Left renal pelvis (tissue), 4 donors: ENCODE data around the gene RAPSN. TPM values are rescaled to one million over a fixed set of nuclear protein-coding genes. Genes with fewer than 3 reads are reported as not detected.
A peak's percentile ranks its signal among the peaks of the same experiment; 100 is the strongest.

Source experiments
- DNase-seq, 4 donors: peaks; one replicate each; pipeline ENCODE4 v3.0.0-alpha.2; 2013; ENCODE audit warnings: low read depth in 4 of 4, low spot score in 3 of 4
- polyA plus RNA-seq, 4 donors: library from polyadenylated mRNA; unstranded; fragments of 120-200 nt; gene quantifications; one replicate each; pipeline ENCODE4 v1.2.1, GENCODE V29; 2013; ENCODE audit not compliant: insufficient read length in 4 of 4

The RAPSN gene
- polyA plus RNA-seq, 4 donors, result 0.17 to 0.26 TPM; not detected in 2

DNA sequence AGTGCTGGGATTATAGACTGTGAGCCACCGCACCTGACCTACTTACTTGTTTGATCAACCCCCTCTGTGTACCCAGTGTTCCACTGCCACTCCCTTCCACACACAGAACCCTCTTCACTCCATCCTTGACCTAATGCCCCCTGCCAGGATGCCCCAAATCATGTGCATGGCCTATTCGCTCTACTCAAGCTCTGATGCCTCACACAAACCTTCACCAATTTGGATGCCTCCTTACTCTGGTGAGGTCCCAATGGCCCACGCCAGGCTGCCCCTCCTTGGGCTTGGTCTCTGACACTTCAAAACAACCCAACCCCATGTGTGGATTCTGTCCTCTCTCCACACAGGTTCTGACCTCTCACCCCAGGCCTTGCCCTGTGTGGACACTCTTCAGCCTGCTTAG lies 13.2 kb downstream of the RAPSN start:
- DNase-seq, result no peak

DNA sequence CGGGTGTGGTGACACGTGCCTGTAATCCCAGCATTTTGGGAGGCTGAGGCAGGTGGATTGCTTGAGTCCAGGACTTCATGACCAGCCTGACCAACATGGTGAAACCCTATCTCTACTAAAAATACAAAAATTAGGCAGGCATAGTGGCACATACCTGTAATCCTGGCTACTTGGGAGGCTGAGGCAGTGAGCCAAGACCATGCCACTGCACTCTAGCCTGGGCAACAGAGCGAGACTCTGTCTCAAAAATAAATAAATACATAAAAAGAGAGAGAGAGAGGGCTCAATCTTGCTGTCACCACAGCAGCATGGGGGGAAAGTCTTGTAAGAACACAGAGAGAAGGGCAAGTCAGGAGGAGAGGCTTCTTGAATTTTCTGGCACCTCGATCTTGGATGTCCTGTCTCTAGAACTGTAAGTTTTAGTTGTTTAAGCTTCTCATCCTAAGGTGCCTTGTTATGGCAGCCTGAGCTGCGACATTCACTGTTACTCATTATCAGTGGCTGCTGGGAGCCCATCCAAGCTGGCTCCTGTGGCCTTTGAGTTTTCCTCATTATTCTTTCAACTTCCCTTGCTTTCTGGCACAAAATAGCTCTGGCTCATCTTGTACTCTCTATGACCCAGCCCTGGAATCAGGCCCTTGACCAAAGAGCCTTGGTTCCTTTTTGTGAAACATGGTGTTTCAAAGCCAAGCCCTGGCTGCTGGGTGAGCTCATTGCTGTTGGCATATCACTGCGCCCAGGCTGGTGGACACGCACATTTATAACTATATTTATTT lies 14.7 kb downstream of the RAPSN start:
- DNase-seq, result no peak

DNA sequence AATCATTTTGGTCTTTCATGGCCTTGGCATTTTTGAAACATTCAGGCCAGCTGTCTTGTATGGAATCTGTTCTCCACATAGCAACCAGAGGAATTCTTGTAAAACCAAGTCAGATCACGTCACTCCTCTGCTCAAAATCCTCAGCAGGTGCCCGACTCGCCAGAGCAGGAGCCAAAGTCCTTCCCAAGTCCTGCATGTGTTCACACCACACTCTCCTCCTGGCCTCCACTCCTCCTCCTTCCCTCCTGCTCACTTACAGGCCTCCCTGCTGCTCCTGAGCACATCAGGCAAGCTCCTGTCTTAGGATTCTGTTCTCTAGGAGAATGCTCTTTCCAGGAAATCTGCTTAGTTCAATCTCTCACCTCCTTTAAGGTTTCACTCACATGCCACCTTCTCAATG lies 15.8 kb downstream of the RAPSN start:
- no peak for DNase-seq

DNA sequence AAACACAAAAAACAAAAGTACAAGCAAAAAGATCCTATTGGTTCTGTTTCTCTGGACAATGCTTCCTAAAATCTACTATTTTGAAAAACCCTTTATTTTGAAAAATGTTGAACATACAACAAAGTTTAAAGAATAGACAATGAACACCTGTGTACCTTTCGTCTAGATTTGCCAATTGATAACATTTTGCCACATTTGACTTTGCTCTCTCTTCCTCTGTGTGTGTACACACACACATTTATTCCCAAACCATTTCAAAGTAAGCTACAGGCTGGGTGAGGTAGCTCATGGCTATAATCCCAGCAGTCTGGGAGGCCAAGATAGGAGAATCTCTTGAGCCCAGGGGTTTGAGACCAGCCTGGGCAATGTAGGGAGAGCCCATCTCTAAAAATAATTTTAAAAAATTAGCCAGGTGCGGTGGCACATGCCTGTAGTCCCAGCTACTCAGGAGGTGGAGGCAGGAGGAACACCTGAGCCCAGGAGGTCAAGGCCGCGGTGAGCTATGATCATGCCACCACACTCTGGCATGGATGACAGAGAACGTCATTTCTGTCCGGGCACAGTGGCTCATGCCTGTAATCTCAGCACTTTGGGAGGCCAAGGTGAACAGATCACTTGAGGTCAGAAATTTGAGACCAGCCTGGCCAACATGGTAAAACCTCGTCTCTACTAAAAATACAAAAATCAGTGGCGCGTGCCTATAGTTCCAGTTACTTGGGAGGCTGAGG lies 17.4 kb downstream of the RAPSN start:
- no peak for DNase-seq

DNA sequence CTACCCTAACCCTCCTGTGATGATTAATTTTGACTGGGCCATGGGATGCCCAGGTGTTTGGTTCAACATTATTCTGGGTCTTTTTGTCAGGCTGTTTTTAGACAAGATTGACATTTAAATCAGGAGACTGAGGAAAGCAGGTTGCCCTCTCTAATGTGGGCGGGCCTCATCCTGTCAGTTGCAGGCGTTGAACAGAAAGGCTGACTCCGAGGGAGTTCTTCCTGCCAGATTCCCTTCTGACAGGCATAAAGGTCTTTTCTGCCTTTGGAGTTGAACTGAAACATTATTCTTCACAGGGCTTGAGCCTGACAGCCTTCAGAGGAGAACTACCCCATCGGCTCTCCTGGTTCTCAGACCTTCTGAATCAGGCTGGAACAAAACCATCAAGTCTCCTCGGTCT lies 18.4 kb downstream of the RAPSN start:
- DNase-seq, result no peak

DNA sequence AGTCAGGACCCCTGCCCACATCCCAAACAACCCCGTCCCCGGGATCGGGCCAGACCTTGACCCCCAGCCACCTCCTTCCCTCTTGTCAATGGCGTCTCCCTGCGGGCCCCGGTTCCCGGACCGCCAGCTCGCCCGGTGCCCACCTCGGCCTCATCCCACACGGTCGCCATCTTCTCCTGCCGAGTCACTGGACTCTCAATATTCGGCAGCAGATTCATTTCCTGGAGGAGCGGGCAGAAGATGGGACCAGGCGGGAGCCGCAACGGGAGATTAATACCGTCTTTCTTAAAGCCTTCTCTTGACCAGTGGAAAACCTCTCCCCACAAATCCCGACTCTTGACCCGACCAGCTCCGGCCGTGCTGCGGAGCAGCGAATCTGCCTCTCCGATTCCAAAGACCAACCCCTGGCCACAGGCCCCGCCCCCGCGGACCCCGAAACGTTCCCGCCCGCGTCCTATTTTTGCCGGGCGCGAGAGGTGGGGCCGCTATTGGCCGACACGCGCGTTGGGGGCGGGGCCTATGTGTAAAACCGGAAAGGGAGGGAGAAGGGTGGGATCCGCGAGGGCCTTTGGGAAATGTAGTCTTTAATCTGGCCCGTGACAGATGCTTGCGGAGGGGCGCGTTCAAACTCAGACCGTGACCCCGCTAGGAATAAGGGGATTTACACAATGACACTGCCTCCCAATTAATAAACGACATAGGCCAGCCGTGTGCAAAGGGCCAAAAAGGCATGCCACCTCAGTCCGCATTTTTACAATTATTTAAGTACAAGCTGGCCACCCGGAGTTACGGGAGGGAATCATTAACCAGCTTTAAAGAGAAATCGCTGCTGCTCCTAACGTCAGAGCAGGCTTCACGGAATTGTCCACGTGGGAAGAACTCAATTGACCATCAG lies 22.6 kb downstream of the RAPSN start, which contains the start of gene PSMC3:
Gene PSMC3 (minus strand): TSS at position 378 of the 895 bp plus-strand sequence. CDS start 160 bp downstream, at position 218.
- peak; percentile 88 to 96 (median 92) for DNase-seq

DNA sequence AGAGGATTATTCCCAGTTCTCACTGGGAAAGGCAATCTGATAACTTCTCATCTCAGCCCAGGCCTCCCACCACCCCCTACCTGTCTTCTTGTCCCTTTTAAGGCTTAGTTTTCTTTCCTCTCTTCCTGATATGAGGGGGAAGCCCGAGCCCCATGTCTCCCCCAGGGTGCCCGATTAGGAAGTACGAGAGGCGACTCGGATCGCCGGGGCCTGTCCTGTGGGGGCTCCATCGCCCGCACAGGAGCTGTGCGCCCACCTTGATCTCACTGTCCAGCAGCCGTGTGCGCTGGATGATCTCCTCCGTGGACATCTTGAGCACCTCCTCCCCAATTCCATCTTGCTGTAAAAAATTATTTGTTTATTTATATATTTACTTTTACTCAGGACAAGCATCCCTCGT lies 23.3 kb downstream of the RAPSN start:
- DNase-seq, result no peak

DNA sequence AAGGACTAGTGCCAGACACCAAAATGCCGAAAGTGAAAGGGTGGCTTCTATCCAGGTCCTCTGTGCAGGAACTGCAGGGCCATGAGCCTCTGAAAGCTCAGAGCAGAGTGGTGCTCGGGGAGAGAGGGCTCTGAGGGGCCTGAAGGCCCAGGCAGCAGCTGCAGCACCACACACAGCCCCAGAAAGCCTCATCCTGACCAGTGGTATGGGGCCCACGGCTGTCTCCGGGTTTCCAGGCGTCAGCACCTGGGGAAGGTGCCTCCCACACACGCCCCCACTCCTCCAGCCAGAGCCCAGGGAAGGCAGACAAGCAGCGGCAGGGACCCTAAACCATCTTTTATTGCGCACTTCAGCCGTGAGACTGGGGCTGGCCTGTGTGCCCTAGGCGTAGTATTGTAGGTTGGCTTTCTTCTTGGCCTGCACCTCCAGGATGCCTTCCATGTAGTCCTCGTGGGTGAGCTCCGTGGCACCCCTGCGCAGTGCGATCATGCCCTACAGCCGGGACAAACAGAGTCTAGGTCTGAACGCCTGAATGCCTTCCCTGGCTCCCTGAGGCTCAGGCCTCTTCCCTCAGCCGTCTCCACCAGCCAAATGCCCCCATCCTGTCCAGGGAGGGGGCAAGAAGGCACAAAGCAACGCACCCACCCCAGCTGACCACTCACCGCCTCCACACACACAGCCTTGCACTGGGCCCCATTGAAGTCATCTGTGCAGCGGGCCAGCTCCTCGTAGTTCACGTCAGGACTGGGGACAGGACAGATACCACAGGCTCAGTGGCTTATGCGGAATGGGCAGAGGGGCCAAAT lies 30.3 kb downstream of the RAPSN start:
- DNase-seq, result no peak

DNA sequence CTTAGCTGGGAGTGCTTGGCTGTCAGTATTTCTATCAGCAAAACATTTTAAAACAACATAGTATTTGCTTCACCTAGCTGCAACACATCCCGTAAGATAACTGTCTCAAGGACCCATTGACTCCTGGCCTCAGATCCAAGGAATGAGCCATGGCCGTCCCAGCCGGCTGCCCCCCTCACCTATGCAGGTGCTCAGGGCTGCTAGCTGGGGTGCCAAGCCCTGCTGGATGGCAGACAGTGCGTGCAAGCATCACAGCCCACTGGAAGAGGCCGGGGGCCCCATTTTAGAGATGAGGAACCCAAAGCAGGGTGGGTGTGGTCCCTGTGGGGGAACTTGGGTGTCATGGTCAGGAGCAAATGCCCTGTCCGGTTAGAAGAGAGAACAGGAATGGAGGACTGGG lies 31.2 kb downstream of the RAPSN start:
- DNase-seq, result no peak

DNA sequence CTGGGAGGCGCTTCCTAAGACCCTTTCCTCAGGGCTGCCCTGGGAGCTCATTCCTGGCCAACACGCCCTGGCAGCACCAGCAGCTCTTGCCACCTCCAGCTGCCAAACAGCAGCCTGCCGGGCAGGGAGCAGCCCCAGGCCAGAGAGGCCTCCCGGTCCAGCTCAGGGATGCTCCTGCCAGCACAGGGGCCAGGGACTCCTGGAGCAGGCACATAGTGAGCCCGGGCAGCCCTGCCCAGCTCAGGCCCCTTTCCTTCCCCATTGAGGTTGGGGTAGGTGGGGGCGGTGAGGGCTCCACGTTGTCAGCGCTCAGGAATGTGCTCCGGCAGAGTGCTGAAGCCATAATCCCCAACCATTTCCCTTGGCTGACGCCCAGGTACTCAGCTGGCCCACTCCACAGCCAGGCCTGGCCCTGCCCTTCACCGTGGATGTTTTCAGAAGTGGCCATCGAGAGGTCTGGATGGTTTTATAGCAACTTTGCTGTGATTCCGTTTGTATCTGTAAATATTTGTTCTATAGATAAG lies 32.9 kb downstream of the RAPSN start:
- DNase-seq, result no peak

DNA sequence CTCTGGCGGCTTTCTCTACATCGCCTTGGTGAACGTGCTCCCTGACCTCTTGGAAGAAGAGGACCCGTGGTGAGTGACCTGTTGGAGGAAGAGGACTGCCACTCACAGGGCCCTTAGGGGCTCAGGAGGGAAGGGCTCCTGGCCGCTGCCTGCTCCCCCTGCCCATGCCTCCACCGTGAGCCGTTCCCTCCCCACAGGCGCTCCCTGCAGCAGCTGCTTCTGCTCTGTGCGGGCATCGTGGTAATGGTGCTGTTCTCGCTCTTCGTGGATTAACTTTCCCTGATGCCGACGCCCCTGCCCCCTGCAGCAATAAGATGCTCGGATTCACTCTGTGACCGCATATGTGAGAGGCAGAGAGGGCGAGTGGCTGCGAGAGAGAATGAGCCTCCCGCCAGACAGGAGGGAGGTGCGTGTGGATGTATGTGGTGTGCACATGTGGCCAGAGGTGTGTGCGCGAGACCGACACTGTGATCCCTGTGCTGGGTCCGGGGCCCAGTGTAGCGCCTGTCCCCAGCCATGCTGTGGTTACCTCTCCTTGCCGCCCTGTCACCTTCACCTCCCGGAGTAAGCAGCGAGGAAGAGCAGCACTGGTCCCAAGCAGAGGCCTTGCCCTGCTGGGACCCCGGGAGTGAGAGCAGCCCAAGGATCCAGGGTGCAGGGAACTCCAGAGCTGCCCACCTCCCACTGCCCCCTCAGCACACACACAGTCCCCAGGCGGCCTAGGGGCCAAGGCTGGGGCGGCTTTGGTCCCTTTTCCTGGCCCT lies 33.7 kb downstream of the RAPSN start:
- no peak for DNase-seq

DNA sequence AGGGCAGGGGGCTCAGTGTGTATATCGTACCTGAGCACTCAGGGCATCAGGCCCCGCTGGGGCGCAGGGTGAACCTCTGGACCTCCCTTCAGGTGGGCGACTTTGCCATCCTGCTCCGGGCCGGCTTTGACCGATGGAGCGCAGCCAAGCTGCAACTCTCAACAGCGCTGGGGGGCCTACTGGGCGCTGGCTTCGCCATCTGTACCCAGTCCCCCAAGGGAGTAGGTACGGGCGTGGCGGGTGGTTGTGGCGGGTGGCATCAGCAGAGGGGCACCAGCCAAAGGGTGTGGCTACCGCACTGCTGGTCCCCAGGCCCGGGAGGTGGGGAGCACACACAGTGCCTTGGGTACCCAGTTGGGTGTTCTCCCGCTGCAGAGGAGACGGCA lies 34.3 kb downstream of the RAPSN start:
- DNase-seq, result no peak

DNA sequence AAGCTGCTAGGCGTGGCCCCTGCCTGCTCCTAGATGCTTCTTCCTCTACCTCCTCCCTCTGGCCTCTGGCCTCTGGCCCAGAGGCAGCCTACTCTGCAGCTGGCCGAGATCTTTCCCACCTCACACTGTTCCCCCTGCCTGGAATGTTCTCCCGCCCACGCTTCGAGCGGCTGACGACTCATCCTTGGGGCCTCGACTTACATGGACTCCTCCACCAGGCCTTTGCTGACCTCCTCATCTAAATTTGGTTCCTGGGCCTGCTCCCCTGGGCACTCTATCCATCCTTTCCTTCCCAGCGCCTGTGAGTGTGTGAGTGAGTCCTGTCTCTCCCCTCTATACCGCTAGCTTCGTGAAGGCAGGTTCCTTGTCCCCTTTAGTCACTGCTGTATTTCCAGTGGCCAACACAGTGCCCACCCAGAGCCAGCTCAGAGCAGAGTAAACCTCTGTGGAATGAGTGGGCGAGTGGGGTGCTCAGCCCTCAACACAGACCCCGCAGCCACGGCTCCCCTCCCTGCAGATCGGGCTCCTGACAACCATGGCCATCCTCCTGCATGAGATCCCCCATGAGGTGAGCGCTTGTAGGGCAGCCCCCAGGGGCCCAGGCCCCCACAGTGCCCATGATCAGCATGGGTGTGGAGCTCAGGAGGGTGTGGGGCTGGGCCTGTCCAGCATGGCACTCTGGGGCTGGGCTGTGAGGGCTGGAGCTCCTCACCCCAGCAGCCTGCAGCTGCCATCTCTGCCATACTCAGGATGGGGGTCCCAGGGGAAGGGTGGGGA lies 34.8 kb downstream of the RAPSN start:
- no peak for DNase-seq

DNA sequence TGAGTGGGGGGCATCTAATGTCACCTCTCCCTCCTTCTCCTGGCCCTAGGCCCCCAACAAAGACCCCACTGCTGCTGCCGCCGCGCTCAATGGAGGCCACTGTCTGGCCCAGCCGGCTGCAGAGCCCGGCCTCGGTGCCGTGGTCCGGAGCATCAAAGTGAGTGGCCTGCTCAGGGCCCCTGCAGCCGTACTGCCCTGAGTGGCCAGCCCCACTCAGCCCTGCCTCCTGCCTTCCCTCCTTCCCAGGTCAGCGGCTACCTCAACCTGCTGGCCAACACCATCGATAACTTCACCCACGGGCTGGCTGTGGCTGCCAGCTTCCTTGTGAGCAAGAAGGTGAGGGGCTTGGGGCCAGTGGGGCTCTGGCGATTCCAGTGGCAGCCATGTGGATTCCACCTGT lies 35.6 kb downstream of the RAPSN start:
- no peak for DNase-seq

DNA sequence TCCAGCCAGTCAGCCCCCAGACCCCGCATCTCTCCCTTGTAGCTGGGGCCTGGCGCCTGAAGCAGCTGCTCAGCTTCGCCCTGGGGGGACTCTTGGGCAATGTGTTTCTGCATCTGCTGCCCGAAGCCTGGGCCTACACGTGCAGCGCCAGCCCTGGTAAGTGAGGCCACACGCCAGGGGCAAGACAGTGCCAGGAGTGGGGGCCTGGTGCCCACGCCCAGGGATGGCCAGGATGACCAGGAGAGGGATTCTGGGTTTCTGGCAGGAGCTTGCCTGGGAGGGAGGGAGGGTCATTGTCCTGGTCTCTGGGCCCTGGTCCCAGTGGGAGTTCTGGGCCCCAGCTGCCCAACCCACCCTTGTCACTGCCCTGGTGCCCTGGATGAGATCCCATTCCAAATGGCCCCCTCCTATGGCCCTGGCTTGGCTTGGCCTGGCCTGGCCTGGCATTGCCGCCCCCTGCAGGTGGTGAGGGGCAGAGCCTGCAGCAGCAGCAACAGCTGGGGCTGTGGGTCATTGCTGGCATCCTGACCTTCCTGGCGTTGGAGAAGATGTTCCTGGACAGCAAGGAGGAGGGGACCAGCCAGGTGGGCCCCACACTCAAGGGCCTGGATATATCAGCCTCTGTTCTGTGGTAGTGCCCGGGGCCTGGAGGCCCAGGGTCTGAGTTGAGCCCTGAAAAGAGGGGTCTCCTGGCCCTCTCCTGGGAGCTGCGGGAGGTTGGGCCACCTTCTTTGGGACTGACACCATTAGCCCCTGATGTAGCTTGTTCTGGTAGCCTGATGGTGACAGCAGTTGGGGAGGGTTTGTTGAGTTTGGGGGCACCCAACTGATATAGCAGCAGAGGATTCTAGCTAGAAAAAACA lies 36.8 kb downstream of the RAPSN start:
- no peak for DNase-seq

DNA sequence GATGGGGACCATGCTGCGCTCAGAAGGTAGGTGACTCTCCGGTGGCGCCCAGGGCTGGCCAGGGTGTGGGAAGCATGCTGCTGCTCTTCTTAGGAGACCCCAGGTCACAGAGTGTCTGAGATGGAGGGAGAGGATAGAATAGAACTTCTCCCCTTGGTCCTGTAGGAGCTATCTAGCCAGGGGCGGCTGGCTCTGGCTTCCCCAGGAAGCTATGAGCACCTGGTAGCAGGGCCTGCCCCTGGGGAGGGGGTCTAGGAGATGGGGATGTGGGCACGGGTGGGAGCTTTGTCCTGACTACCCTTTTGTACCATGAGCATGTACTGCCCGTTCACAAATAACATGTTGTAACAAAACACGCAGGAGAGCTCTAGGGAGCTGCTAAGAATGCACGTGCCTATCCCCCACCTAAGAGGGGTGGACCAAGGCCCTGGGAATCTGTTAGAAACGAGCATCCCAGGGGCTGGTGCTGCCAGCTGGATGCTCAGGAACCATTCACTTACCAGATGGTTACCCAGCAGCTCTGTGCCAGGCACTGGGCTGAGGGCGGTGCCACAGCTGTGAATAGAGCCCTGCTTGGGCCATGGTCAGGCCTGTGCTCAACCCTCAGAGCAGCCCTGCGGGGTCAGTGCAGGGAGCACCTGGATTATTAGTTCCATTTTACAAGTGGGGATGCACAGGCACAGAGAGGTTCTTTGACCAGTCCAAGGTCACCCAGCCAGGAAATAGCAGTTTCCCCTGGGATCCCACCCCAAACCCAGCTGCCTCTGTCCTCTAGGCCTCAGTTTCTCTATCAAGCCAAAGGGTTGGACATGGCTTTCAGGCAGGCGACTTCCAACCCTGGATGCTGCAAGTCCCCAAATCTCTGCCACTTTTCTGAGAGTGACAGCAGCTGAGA lies 38.3 kb downstream of the RAPSN start:
- no peak for DNase-seq
